ENCODE measurements around the gene GALNT18. TPM values are rescaled to one million over a fixed set of nuclear protein-coding genes. Genes with fewer than 3 reads are reported as not detected.

GALNT18 gene
- total and polyA plus RNA-seq, 4 donors: 2.1 to 11.0 (median 3.8) TPM

DNA sequence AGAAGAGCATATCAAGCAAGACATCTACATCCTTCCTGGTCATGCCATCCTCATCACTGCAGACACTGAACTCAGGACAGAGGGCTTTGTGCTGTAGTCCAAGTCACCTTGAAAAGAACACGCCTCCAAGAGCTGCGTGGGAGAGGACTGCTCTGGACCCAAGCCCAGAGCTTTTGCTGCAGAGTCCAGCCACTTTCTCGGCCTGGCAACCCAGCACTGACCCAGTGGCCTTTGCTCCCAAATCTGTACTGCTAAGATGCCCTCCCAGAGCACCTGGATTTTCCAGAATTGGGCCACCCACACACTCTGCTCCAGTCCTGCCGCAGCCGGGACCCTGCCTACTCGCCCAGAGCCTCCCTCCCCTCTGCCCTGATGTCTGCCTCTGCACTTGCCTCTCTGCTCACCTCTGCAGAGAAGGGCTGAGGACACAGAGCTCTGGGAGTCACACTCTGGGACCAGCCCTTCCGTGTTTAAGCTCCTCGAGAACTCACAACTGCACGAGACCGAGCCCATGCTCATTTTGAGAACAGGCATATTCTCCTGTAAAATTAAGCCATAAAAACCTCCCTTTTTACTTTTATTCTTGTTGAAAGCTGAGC lies 185.0 kb downstream of the GALNT18 start:
- no peaks in the 10 kb centered on the region for H3K9me3 ChIP-seq (ENCODE audit: control insufficient read depth in 4 of 4, low read length in 3 of 4)
- H3K36me3 ChIP-seq (ENCODE audit: control insufficient read depth in 4 of 4, insufficient read depth in 3 of 4, low read depth in 1 of 4, low read length in 3 of 4): peaks cover 0 to 8% (median 7%) of the 10 kb centered on the region in 4 donors
- no peak overlapping the region for H3K4me3 ChIP-seq (ENCODE audit: low read depth in 1 of 3, low read length in 3 of 3)
- TF ChIP-seq NR2F2 (IDR thresholded peaks at IDR 0.05) (peak; percentile 74), RXRA (IDR thresholded peaks at IDR 0.05) (peak; percentile 96 to 97), EGR1 (IDR thresholded peaks at IDR 0.05; ENCODE audit: low read depth in 2 of 2) (peak in 1 of 2 donors; percentile 85), HNF4A (conservative IDR thresholded peaks at IDR 0.05) (peak; percentile 95 to 96), REST (IDR thresholded peaks at IDR 0.05) (peak; percentile 22), ATF3 (IDR thresholded peaks at IDR 0.05) (no peak), YY1 (IDR thresholded peaks at IDR 0.05) (peak; percentile 63), SP1 (IDR thresholded peaks at IDR 0.05) (peak; percentile 75), JUND (IDR thresholded peaks at IDR 0.05) (peak in 1 of 2 donors; percentile 86), RAD21 (IDR thresholded peaks at IDR 0.05) (peak; percentile 50 to 58), FOXA2 (IDR thresholded peaks at IDR 0.05) (no peak), HNF4G (IDR thresholded peaks at IDR 0.05) (peak; percentile 72), GABPA (IDR thresholded peaks at IDR 0.05 in 1 of 2, conservative IDR thresholded peaks at IDR 0.05 in 1 of 2) (no peak), FOXA1 (IDR thresholded peaks at IDR 0.05) (no peak), TAF1 (conservative IDR thresholded peaks at IDR 0.05) (no peak)
- TF ChIP-seq, protein P1, sequence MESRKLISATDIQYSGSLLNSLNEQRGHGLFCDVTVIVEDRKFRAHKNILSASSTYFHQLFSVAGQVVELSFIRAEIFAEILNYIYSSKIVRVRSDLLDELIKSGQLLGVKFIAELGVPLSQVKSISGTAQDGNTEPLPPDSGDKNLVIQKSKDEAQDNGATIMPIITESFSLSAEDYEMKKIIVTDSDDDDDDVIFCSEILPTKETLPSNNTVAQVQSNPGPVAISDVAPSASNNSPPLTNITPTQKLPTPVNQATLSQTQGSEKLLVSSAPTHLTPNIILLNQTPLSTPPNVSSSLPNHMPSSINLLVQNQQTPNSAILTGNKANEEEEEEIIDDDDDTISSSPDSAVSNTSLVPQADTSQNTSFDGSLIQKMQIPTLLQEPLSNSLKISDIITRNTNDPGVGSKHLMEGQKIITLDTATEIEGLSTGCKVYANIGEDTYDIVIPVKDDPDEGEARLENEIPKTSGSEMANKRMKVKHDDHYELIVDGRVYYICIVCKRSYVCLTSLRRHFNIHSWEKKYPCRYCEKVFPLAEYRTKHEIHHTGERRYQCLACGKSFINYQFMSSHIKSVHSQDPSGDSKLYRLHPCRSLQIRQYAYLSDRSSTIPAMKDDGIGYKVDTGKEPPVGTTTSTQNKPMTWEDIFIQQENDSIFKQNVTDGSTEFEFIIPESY (IDR thresholded peaks at IDR 0.05): no peak
- TF ChIP-seq, protein P2, sequence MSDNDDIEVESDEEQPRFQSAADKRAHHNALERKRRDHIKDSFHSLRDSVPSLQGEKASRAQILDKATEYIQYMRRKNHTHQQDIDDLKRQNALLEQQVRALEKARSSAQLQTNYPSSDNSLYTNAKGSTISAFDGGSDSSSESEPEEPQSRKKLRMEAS (IDR thresholded peaks at IDR 0.05): peak; percentile 52
- TF ChIP-seq, protein P3, sequence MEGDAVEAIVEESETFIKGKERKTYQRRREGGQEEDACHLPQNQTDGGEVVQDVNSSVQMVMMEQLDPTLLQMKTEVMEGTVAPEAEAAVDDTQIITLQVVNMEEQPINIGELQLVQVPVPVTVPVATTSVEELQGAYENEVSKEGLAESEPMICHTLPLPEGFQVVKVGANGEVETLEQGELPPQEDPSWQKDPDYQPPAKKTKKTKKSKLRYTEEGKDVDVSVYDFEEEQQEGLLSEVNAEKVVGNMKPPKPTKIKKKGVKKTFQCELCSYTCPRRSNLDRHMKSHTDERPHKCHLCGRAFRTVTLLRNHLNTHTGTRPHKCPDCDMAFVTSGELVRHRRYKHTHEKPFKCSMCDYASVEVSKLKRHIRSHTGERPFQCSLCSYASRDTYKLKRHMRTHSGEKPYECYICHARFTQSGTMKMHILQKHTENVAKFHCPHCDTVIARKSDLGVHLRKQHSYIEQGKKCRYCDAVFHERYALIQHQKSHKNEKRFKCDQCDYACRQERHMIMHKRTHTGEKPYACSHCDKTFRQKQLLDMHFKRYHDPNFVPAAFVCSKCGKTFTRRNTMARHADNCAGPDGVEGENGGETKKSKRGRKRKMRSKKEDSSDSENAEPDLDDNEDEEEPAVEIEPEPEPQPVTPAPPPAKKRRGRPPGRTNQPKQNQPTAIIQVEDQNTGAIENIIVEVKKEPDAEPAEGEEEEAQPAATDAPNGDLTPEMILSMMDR (IDR thresholded peaks at IDR 0.05; ENCODE audit: low read depth, low read length, missing input control): no peak
- no peaks in the 10 kb centered on the region for H3K27me3 ChIP-seq (ENCODE audit: control insufficient read depth in 4 of 4, insufficient read depth in 4 of 4, low read length in 3 of 4)
- H3K9ac ChIP-seq (ENCODE audit: low read depth in 1 of 2, low read length in 2 of 2): no peak overlapping the region
- peaks cover 16 to 51% (median 44%) of the 10 kb centered on the region in 4 donors for H3K4me1 ChIP-seq (ENCODE audit: control insufficient read depth in 4 of 4, insufficient read depth in 4 of 4, low read length in 3 of 4)
- no peak for DNase-seq (ENCODE audit: low spot score)
- peak overlapping the region; percentile 11 to 54 for H3K27ac ChIP-seq (ENCODE audit: low read depth in 1 of 2, low read length in 2 of 2)
- 32% methylated on average over 10 of the region's 10 CpGs for WGBS

All from liver (tissue), 9 donors.